Ishikawa (cell line): ENCODE results near the gene SHISAL1.

ENCODE experiments used
- CEBPB ChIP-seq: IDR thresholded peaks from 2 replicates; pipeline ENCODE4 v1.6.1; 2012
- CREB1 ChIP-seq: IDR thresholded peaks from 2 replicates; pipeline ENCODE4 v1.6.1; 2012; ENCODE audit warnings: low read depth
- EGR1 ChIP-seq: IDR thresholded peaks from 2 replicates; pipeline ENCODE4 v1.6.1; 2012
- EP300 ChIP-seq: IDR thresholded peaks from 2 replicates; pipeline ENCODE4 v1.6.1; 2012; ENCODE audit warnings: borderline replicate concordance
- FOXM1 ChIP-seq: IDR thresholded peaks from 2 replicates; pipeline ENCODE4 v1.6.1; 2012; ENCODE audit warnings: low read depth, borderline replicate concordance
- NFIC ChIP-seq: IDR thresholded peaks from 2 replicates; pipeline ENCODE4 v1.6.1; 2012
- RAD21 ChIP-seq: IDR thresholded peaks from 2 replicates; pipeline ENCODE4 v1.6.1; 2012; ENCODE audit warnings: low read depth
- TAF1 ChIP-seq: IDR thresholded peaks from 2 replicates; pipeline ENCODE4 v1.6.1; 2012; ENCODE audit warnings: low read depth, mild to moderate bottlenecking
- TCF12 ChIP-seq: IDR thresholded peaks from 2 replicates; pipeline ENCODE4 v1.6.1; 2012; ENCODE audit warnings: low read depth
- TEAD4 ChIP-seq: IDR thresholded peaks from 2 replicates; pipeline ENCODE4 v1.6.1; 2012
- YY1 ChIP-seq: IDR thresholded peaks from 2 replicates; pipeline ENCODE4 v1.6.1; 2012; ENCODE audit warnings: low read depth
- ZBTB7A ChIP-seq: IDR thresholded peaks from 2 replicates; pipeline ENCODE4 v1.6.1; 2012; ENCODE audit warnings: low read depth
- TF ChIP-seq, protein P1 (sequence below): IDR thresholded peaks from 2 replicates; pipeline ENCODE4 v1.6.1; 2012
- TF ChIP-seq, protein P2 (sequence below): IDR thresholded peaks from 2 replicates; pipeline ENCODE4 v1.6.1; 2012; ENCODE audit warnings: low read depth, mild to moderate bottlenecking
- TF ChIP-seq, protein P3 (sequence below): IDR thresholded peaks from 2 replicates; pipeline ENCODE4 v1.6.1; 2012

Gene SHISAL1

DNA sequence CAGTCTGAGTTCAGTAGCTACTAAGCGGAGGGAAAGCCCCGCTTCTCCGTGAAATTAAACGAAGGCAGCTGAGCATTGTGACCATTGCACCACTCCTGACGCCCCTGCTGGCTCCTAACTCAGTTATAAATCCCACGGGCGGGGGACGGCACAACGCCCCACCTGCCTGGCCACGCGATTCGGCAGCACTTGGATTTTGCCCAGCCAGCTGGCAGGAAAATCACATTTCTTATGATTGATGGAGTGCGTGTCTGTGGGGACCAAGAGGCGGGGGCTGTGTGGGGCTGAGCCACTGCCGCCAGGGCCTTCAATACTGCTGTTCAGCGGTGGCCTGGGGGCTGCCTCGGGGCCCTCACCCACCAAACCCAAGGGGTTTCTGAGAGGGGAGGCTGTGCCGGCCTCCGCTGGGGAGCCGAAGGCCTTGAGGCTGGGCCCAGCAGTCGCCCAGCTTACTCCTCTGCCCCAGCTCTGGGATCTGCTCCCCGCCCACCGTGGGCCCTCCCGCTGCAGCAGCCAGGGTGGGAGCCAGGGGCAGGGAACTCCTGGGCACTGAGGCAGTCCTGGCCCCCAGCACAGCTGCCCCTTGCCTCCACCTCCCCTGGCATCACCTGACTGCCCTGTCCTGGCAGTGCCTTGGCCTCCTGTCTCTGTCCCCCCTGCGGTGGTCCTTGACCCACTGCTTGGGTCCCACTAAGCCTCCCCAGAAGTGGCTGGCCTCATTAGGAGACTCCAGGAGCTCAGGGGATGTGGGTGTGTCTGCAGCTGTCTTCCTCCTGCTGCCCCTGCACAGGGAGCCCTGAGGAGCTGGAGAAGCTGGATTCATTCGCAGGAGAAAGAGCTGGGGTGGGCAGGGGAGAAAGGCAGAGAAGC lies 30.7 kb downstream of the SHISAL1 start:
- TF ChIP-seq, protein P1, sequence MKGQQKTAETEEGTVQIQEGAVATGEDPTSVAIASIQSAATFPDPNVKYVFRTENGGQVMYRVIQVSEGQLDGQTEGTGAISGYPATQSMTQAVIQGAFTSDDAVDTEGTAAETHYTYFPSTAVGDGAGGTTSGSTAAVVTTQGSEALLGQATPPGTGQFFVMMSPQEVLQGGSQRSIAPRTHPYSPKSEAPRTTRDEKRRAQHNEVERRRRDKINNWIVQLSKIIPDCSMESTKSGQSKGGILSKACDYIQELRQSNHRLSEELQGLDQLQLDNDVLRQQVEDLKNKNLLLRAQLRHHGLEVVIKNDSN: no peak
- TF ChIP-seq EP300 (no peak), FOXM1 (no peak), TAF1 (no peak), EGR1 (no peak), TEAD4 (no peak), RAD21 (no peak), YY1 (no peak), CREB1 (no peak), ZBTB7A (no peak), TCF12 (no peak)
- TF ChIP-seq, protein P2, sequence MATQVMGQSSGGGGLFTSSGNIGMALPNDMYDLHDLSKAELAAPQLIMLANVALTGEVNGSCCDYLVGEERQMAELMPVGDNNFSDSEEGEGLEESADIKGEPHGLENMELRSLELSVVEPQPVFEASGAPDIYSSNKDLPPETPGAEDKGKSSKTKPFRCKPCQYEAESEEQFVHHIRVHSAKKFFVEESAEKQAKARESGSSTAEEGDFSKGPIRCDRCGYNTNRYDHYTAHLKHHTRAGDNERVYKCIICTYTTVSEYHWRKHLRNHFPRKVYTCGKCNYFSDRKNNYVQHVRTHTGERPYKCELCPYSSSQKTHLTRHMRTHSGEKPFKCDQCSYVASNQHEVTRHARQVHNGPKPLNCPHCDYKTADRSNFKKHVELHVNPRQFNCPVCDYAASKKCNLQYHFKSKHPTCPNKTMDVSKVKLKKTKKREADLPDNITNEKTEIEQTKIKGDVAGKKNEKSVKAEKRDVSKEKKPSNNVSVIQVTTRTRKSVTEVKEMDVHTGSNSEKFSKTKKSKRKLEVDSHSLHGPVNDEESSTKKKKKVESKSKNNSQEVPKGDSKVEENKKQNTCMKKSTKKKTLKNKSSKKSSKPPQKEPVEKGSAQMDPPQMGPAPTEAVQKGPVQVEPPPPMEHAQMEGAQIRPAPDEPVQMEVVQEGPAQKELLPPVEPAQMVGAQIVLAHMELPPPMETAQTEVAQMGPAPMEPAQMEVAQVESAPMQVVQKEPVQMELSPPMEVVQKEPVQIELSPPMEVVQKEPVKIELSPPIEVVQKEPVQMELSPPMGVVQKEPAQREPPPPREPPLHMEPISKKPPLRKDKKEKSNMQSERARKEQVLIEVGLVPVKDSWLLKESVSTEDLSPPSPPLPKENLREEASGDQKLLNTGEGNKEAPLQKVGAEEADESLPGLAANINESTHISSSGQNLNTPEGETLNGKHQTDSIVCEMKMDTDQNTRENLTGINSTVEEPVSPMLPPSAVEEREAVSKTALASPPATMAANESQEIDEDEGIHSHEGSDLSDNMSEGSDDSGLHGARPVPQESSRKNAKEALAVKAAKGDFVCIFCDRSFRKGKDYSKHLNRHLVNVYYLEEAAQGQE: no peak
- TF ChIP-seq, protein P3, sequence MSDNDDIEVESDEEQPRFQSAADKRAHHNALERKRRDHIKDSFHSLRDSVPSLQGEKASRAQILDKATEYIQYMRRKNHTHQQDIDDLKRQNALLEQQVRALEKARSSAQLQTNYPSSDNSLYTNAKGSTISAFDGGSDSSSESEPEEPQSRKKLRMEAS: no peak

DNA sequence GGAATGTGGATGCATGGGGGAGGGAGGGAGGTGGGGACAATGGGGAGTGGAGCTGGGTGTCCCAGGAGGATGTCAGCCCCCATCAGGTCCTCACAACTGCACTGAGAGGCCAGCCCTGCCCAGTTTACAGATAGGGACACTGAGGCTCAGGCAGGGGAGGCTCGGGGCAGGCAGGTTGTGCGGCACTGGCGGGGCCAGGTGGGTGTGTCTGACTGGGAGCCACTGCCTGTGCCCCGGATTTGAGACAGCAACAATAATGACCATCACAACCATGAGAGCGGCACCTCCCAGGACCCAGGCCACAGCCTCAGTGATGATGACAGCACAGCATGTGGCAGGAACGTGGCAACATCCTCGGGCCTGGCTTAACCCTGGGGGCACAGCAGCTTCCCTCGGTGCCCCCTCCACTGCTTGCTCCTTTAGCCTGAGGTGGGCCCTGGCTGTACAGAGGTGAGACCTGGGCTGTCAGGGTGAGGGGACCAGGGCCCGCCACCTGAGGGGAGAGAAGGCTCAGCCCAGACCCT lies 32.0 kb downstream of the SHISAL1 start:
- TF ChIP-seq, protein P2: no peak
- no peak for TF ChIP-seq CREB1
- no peak for TF ChIP-seq CEBPB
- TF ChIP-seq ZBTB7A: no peak
- TF ChIP-seq, protein P3: no peak
- no peak for TF ChIP-seq TCF12
- no peak for TF ChIP-seq YY1
- no peak for TF ChIP-seq EGR1
- TF ChIP-seq RAD21: no peak
- no peak for TF ChIP-seq TEAD4
- TF ChIP-seq, protein P1: no peak
- no peak for TF ChIP-seq EP300
- TF ChIP-seq TAF1: no peak
- TF ChIP-seq NFIC: no peak
- TF ChIP-seq FOXM1: no peak

DNA sequence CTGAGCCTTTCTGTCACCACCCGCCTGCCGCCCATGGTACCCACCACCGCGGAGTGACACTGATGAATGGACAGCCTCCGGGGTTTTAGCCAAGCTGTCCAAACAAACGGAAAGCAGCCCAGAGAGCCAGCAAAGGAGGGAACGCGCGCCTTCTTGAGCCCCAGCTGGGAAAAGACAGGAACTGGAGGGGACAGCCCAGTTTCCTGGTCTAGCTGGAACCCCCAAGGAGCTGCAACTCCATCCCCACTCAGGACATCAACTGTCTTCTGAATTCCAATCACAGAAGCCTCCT lies 33.7 kb downstream of the SHISAL1 start:
- TF ChIP-seq, protein P1: no peak
- TF ChIP-seq NFIC: no peak
- no peak for TF ChIP-seq CREB1
- TF ChIP-seq TCF12: no peak
- no peak for TF ChIP-seq ZBTB7A
- TF ChIP-seq, protein P2: no peak
- no peak for TF ChIP-seq YY1
- no peak for TF ChIP-seq TEAD4
- TF ChIP-seq FOXM1: no peak
